Measurements from ENCODE around the gene AADAT.

- TF ChIP-seq EP300 (IDR thresholded peaks at IDR 0.05): no peak
- TF ChIP-seq CTCF (IDR thresholded peaks at IDR 0.05): no peak
These were observed 54.5 kb downstream of the AADAT start for GRCh38 chr4:170035231-170035630.

All from suprapubic skin (tissue), 3 donors.